ENCODE data around the gene MAML1. TPM values are rescaled to one million over a fixed set of nuclear protein-coding genes. Genes with fewer than 3 reads are reported as not detected.

MAML1 gene
- total and polyA plus RNA-seq, 2 donors (not counting 1 experiment from before 2014, with no cell fraction given): 12.0 to 50.6 TPM

- H4K20me1 ChIP-seq (ENCODE audit: control insufficient read depth, insufficient read depth, low read length, poor library complexity, severe bottlenecking): no peaks in the 10 kb centered on the region
- H3K4me2 ChIP-seq (replicated peaks; ENCODE audit: low read depth, low read length, poor library complexity, severe bottlenecking): no peak overlapping the region
- peaks cover 27 to 31% of the 10 kb centered on the region in 2 donors for H3K4me1 ChIP-seq (ENCODE audit: control insufficient read depth in 2 of 2, insufficient read depth in 2 of 2, low read length in 2 of 2)
- POLR2A ChIA-PET: interaction anchor here (0.6 kb wide), 1 partner anchor 27 kb away, joined by 5 read pairs; no protein-coding TSS in a partner anchor
- intact Hi-C loops (cut with micrococcal nuclease): no loop called here
- peak overlapping the region in 1 of 2 donors; percentile 6 for H3K27ac ChIP-seq (ENCODE audit: low read length in 2 of 2)
- ATAC-seq (ENCODE audit: low read depth): no peak
- H3K9me3 Mint-ChIP-seq (ENCODE audit: insufficient read depth): no peaks in the 10 kb centered on the region
- H3K9me3 ChIP-seq (ENCODE audit: control extremely low read depth in 1 of 3, control insufficient read depth in 2 of 3, insufficient read depth in 1 of 3, low read length in 2 of 3): no peaks in the 10 kb centered on the region
- H3K9ac ChIP-seq (ENCODE audit: low read length): no peak overlapping the region
- CTCF ChIA-PET: interaction anchor here (1.0 to 1.3 kb wide), 2 partner anchors 29 to 179 kb away, joined by 3 read pairs; no protein-coding TSS in a partner anchor
- no peaks in the 10 kb centered on the region for H3K27me3 Mint-ChIP-seq
- H2AFZ ChIP-seq (ENCODE audit: insufficient read depth, low read depth, low read length, poor library complexity, severe bottlenecking): no peak overlapping the region
- H3K27ac Mint-ChIP-seq: peak overlapping the region; percentile 56
- DNase-seq: peak; percentile 25
- H3K79me2 ChIP-seq (ENCODE audit: control insufficient read depth, insufficient read depth, low read length): no peaks in the 10 kb centered on the region
- H3K4me1 Mint-ChIP-seq: peaks cover 29% of the 10 kb centered on the region
- TF ChIP-seq CTCF (IDR thresholded peaks at IDR 0.05) (no peak), EZH2 (IDR thresholded peaks at IDR 0.05; ENCODE audit: borderline replicate concordance, insufficient read depth, low read depth, low read length, poor library complexity, severe bottlenecking) (no peak)
- 50% methylated on average over 15 of the region's 15 CpGs for WGBS (ENCODE audit: insufficient coverage)
- no peak overlapping the region for H3K4me3 ChIP-seq (ENCODE audit: control extremely low read depth in 1 of 5, extremely low read depth in 1 of 5, insufficient read depth in 1 of 5, low read depth in 2 of 5, low read length in 4 of 5)
- H3K4me3 Mint-ChIP-seq: no peak overlapping the region
- no peaks in the 10 kb centered on the region for H3K36me3 ChIP-seq (replicated peaks in 1 of 2; ENCODE audit: control extremely low read depth in 1 of 2, control insufficient read depth in 1 of 2, extremely low read depth in 1 of 2, insufficient read depth in 2 of 2, low read length in 1 of 2)
- H3K27me3 ChIP-seq (replicated peaks in 1 of 4; ENCODE audit: control extremely low read depth in 1 of 4, control insufficient read depth in 3 of 4, insufficient read depth in 4 of 4, low read length in 3 of 4): no peaks in the 10 kb centered on the region
These were observed 59.4 kb downstream of the MAML1 start for GRCh38 chr5:179791881-179792611.

All from B cell (primary cell).